AG08395 (cell line): ENCODE data around the gene ATP7A.
"Not testable (repeated sequence)": the region's sequence is repeated elsewhere in the genome, so short reads cannot be mapped to it uniquely, and the experiment has no call there.

Experiments used
- DNase-seq: peaks from one replicate; pipeline ENCODE4 v3.0.0; 2012; ENCODE audit warnings: mixed read lengths, low spot score

Gene ATP7A

GRCh38 chrX:77910108-77910840 is at the start of gene ATP7A:
Gene ATP7A (plus strand): TSS chrX:77910693. CDS start chrX:77971642, 60,949 bp downstream.
- peak; percentile 92 for DNase-seq

DNA sequence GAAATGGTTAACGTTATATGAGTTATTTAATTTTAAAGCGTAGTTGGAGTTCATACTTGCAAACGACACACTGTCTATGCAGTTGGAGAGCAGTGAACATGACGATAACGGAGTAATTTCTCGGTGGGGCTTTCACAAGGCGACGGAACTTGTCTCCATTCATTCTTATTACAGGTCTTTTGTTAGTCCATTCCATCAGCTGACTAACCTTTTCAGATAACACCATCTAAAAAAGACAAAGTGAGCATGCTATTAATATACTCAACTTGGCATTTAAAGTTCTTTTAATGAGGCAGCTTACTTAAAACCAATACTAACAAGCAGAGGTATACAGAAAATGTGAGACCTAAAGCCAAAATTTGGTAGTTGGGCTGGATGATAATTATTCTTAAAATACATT is 35.1 kb upstream of the ATP7A start:
- DNase-seq, result no peak

DNA sequence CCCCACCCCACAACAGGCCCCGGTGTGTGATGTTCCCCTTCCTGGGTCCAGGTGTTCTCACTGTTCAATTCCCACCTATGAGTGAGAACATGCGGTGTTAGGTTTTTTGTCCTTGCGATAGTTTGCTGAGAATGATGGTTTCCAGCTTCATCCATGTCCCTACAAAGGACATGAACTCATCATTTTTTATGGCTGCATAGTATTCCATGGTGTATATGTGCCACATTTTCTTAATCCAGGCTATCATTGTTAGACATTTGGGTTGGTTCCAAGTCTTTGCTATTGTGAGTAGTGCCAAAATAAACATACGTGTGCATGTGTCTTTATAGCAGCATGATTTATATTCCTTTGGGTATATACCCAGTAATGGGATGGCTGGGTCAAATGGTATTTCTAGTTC is 29.1 kb upstream of the ATP7A start:
- DNase-seq, result not testable (repeated sequence)

GRCh38 chrX:77892887-77893286 is 17.6 kb upstream of the ATP7A start:
- no peak for DNase-seq

GRCh38 chrX:77893713-77894112 is 16.8 kb upstream of the ATP7A start:
- no peak for DNase-seq

GRCh38 chrX:77894921-77895886 is 15.3 kb upstream of the ATP7A start, which contains the start of gene MAGT1:
Gene MAGT1 (minus strand): TSS chrX:77895435. CDS start chrX:77895410, 25 bp downstream.
- peak; percentile 87 for DNase-seq

- peak; percentile 65 for DNase-seq
Measured at GRCh38 chrX:77899081-77899828, 11.2 kb upstream of the ATP7A start, which contains the start of gene COX7B. Gene COX7B (plus strand): TSS chrX:77899468. CDS start chrX:77899554, 86 bp downstream.

GRCh38 chrX:77900688-77901087 is 9.8 kb upstream of the ATP7A start:
- DNase-seq, result no peak

DNA sequence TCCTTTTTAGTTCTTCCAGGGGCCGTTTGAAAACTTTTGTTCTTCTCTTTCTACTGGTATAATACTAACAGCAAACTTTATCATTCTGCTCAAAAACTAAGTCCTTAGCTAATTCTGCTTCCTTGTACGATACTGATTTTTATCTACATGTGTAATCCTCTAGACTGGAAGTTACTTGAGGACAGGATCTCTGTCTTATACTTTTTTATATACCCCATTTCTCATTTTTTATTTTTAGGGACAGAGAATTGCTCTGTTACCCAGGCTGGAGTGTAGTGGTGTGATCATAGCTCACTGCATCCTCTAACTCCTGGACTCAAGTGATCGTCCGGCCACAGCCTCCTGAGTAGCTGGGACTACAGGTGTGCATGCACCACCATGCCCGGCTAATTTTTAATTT is 9.0 kb upstream of the ATP7A start:
- no peak for DNase-seq

DNA sequence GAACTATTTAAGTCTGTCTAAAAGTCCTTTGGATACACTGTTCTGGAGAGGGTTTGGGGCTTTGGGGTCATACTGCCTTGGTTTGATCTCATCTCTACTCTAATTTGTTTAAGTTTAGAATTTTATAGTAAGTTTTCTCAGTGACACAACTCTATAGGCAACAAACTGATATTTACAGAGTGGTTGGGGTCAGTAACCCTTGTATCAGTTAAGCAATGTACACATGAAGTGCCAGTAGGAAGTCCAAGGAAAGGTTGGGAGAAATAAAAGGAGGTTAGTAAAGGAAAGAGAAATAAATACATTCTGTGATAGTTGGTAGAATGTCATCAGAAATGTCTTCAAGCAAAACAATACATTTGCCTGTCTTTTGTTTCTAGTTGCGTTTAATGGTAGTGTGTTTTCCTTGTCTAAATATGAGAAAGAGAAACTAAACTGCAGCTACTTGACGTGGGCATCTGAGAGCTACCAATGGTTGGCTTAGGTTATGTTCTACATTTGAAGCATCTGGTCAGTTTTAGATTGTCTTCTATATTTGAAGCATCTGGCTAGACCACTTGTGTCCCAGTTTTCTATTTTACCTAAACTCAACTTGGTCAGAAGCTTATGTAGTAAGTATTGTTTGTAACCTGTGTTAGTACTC is 6.9 kb downstream of the ATP7A start:
- no peak for DNase-seq

GRCh38 chrX:77918568-77918967 is 8.1 kb downstream of the ATP7A start:
- peak; percentile 24 for DNase-seq

DNA sequence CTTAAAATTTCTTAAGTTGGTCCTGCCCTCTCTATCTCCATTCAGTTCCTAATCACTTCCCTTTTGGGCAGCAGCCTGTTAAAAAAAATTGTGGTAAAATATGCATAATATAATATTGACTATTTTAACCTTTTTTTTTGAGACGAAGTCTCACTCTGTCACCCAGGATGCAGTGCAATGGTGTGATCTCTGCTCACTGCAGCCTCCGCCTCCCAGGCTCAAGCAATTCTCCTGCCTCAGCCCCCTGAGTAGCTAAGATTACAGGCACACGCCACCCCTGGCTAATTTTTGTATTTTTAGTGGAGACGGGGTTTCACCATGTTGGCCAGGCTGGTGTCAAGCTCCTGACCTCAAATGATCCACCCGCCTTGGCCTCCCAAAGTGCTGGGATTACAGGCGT is 8.9 kb downstream of the ATP7A start:
- DNase-seq, result not testable (repeated sequence)

GRCh38 chrX:77922787-77923186 is 12.3 kb downstream of the ATP7A start:
- no peak for DNase-seq

DNA sequence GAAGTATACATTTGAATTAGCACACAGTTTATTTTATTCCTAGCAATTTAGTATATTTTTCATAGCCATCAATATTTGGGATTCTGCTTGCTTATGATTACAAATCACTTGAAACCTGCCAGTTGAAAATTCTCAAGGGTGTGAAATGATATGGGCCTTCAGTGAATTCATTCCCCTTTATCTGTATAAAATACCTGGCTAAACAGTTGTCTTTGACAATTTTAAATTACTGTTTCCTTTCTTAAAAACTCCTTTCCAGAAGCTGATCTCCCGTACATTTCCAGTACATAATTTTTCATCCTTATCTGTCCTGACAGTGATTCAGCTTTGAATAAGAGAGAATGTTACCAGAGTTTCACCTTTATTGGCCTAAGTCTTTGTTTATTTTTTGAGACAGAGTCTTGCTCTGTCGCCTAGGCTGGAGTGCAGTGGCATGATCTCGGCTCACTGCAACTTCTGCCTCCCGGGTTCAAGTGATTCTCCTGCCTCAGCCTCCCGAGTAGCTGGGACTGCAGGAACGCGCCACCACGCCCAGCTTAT is 13.9 kb downstream of the ATP7A start:
- no peak for DNase-seq

- no peak for DNase-seq
Measured at GRCh38 chrX:77925764-77926163, 15.3 kb downstream of the ATP7A start.

DNA sequence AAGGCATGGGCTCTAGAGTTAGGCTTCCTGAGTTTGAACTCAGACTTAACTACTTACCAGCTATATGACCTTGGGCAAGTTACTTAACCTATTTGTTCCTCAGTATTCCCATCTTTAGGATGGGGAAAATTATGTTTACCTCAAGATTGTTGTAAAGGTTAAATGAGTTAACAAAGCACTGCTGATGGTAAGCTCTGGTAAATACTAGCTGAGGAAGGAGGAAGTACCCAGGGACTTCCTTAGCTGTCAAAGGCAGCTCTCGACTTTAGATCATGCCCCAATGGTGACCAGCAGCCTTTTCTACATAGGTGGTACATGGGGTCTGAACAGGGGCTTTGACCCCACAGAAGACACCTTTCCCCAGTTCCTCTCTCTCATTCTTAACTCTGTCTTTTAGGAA is 20.1 kb downstream of the ATP7A start:
- DNase-seq, result no peak

DNA sequence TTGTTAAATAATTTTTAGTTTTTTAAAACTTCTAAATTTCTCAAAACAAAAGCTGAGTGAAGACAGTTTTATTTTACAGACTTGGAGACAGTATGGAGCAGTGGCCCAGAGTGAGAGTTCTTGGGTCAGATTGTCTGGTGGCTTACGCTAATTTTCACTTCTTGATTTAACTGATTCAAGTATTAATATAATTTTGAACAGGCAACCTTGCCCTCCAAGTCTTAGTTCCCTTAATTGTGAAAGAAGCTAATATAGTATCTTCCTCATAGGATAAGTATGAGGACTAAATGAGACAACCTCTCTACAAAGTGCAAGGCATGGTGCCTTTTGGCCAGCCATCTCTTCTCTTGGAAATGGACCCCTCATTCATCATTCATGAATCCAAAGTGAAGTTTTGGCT is 25.4 kb downstream of the ATP7A start:
- no peak for DNase-seq

DNA sequence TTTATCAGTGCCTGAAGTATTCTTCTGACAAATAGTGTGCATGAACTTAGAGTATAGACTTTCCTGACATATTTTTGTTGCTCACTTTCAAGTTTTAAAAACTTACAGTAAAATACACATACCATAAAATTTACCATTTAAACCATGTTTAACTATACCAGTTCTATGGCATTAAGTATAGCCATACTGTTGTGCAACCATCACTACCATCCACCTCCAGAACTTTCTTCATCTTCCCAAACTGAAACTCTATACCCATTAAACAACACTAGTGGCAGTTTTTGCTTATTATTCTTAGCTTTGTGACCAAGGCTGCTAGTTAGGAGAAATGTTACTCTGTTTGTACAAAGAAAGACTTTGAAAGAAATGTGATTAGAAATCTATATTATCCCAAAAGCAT is 25.8 kb downstream of the ATP7A start:
- DNase-seq, result no peak

- DNase-seq, result no peak
Measured at GRCh38 chrX:77937291-77937690, 26.8 kb downstream of the ATP7A start.

GRCh38 chrX:77938083-77938680 is 27.7 kb downstream of the ATP7A start:
- no peak for DNase-seq

DNA sequence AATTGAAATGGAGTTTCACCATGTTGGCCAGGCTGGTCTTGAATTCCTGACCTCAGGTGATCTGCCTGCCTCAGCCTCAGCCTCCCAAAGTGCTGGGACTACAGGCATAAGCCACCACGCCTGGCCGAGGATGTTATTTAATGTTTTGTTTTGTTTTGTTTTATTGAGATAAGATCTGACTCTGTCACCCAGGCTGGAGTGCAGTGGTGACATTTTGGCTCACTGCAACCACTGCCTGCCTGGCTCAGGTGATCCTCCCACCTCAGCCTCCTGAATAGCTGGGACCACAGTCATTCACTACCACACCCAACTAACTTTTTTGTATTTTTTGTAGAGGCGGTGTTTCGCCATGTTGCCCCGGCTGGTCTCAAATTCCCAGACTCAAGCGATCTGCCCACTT is 34.5 kb downstream of the ATP7A start:
- DNase-seq, result not testable (repeated sequence)
